GM23248 (cell line): ENCODE measurements around the gene KLHL2.

Experiments used
- EZH2 ChIP-seq: fragments of 200-600 bp; sonication (generic); IDR thresholded peaks from 2 replicates; pipeline ENCODE4 v1.6.1; 2018; ENCODE audit warnings: antibody characterized with exemption, mild to moderate bottlenecking; ENCODE audit not compliant: insufficient read depth, poor library complexity, severe bottlenecking
- EZH2phosphoT487 ChIP-seq: fragments of 200-600 bp; sonication (generic); IDR thresholded peaks from 2 replicates; pipeline ENCODE4 v1.6.1; 2018; ENCODE audit warnings: antibody characterized with exemption, moderate library complexity, mild to moderate bottlenecking, low read depth; ENCODE audit not compliant: insufficient read depth

DNA sequence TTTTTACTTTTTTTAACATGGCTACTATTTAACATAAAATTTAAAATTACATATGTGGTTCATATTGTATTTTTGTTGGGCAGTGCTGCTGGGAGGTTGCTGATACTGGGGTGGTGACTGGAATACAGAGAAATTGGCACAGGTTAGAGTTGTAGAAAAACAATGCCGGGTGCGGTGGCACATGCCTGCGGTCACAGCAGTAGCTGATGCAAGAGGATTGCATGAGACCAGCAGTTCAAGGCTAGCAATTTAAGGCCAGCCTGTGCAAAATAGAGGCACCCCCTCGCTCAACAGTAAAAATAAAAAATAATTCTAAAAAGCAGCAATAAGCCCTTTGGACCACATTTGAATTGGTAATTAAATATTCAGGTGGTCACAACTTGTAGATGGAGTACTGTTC lies 159.7 kb downstream of the KLHL2 start:
- TF ChIP-seq EZH2phosphoT487 (no peak), EZH2 (no peak)
